RWPE2 (cell line): Measurements from ENCODE around the gene C2CD3.

Experiments
- ATAC-seq: fragments of 200-7000 bp; cut with Tn5 transposase; 3 replicates; pipeline ENCODE4 v1.9.1; 2021; ENCODE audit warnings: low read depth
- DNase-seq: peaks from one replicate; pipeline ENCODE4 v3.0.0-alpha.2; 2020; ENCODE audit warnings: low spot score
- H3K27ac ChIP-seq: fragments of 450-650 bp; 2 replicates; pipeline ENCODE4 v1.5.1; 2017; ENCODE audit warnings: mild to moderate bottlenecking; ENCODE audit not compliant: poor library complexity, severe bottlenecking
- H3K27me3 ChIP-seq: fragments of 250-450 bp; sonication (Bioruptor Pico); 2 replicates; pipeline ENCODE4 v1.5.1; 2021; ENCODE audit warnings: mild to moderate bottlenecking, moderate library complexity; ENCODE audit not compliant: insufficient read depth, poor library complexity, severe bottlenecking
- H3K36me3 ChIP-seq: fragments of 250-450 bp; sonication (Bioruptor Pico); 2 replicates; pipeline ENCODE4 v1.5.1; 2020; ENCODE audit warnings: low read depth, mild to moderate bottlenecking, moderate library complexity
- H3K4me1 ChIP-seq: fragments of 250-450 bp; sonication (Bioruptor Pico); 2 replicates; pipeline ENCODE4 v1.5.1; 2021; ENCODE audit warnings: mild to moderate bottlenecking, moderate library complexity; ENCODE audit not compliant: insufficient read depth, poor library complexity, severe bottlenecking
- H3K4me3 ChIP-seq: fragments of 250-450 bp; sonication (Bioruptor Pico); 2 replicates; pipeline ENCODE4 v1.5.1; 2021; ENCODE audit warnings: mild to moderate bottlenecking, moderate library complexity; ENCODE audit not compliant: severe bottlenecking
- H3K9me3 ChIP-seq: fragments of 250-450 bp; sonication (Bioruptor Pico); 2 replicates; pipeline ENCODE4 v1.5.1; 2021; ENCODE audit warnings: mild to moderate bottlenecking, moderate library complexity; ENCODE audit not compliant: severe bottlenecking
- TF ChIP-seq, protein P1 (sequence below): fragments of 450-650 bp; IDR thresholded peaks from one replicate; pipeline ENCODE4 v1.5.1; 2017; ENCODE audit warnings: mild to moderate bottlenecking, moderate library complexity; ENCODE audit not compliant: poor library complexity, severe bottlenecking

Gene C2CD3

GRCh38 chr11:73969991-73970800 is 200.6 kb downstream of the C2CD3 start:
- Histone ChIP-seq H3K4me3 (no peak overlapping the region), H3K27me3 (no peaks in the 10 kb centered on the region), H3K36me3 (no peaks in the 10 kb centered on the region), H3K27ac (no peak overlapping the region), H3K4me1 (no peaks in the 10 kb centered on the region), H3K9me3 (no peaks in the 10 kb centered on the region)
- ATAC-seq (no peak), DNase-seq (no peak)
- TF ChIP-seq, protein P1, sequence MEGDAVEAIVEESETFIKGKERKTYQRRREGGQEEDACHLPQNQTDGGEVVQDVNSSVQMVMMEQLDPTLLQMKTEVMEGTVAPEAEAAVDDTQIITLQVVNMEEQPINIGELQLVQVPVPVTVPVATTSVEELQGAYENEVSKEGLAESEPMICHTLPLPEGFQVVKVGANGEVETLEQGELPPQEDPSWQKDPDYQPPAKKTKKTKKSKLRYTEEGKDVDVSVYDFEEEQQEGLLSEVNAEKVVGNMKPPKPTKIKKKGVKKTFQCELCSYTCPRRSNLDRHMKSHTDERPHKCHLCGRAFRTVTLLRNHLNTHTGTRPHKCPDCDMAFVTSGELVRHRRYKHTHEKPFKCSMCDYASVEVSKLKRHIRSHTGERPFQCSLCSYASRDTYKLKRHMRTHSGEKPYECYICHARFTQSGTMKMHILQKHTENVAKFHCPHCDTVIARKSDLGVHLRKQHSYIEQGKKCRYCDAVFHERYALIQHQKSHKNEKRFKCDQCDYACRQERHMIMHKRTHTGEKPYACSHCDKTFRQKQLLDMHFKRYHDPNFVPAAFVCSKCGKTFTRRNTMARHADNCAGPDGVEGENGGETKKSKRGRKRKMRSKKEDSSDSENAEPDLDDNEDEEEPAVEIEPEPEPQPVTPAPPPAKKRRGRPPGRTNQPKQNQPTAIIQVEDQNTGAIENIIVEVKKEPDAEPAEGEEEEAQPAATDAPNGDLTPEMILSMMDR = no peak

DNA sequence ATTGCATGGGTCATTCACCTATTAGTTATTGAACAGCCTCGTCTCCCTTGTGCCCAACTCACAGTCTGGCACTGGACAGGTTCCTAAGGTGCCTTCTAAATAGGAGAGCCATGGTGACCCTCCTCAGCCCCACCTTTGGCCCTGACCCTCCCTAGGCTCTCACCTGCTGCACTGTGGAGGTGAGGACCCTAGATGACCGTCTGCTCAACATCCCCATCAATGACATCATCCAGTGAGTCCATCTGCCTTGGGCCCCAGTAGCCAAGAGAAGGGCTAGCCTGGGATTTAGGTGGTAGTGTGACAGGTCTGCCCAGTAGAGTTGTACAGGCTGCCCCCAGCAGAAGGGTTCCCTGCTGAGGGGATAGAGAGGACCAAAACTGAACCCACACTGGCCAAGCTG is 201.7 kb downstream of the C2CD3 start:
- no peaks in the 10 kb centered on the region for H3K36me3 ChIP-seq
- DNase-seq (no peak), ATAC-seq (no peak)
- no peak overlapping the region for H3K4me3 ChIP-seq
- TF ChIP-seq, protein P1 = no peak
- H3K9me3 ChIP-seq = no peaks in the 10 kb centered on the region
- H3K4me1 ChIP-seq = no peaks in the 10 kb centered on the region
- no peak overlapping the region for H3K27ac ChIP-seq
- no peaks in the 10 kb centered on the region for H3K27me3 ChIP-seq

DNA sequence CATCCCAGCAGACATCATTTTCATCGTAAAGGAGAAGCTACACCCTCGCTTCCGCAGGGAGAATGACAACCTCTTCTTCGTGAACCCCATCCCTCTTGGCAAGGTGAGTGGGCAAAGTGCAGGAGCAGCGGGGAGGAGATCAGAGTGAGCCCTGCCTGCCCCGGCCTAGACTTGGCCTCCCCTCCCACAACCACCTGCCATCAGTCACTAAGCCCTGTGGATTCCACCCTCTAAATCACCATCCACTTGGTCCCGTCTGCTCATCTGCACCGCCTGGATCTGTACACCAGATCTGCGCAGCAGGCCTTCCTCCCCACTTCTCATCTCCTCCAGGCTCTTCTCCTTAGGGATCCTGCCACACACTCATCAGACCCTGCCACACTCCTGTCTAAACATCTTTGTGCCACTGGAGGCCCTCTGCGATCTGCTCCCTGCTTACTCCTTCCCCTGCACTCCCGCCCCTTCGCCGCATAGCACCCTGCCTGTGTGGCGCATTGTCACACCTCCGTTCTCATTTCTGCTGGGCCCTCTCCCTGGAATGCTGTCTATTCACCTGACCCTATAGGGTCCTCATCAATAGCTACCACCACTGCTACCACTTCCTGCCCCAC is 202.3 kb downstream of the C2CD3 start:
- no peak for DNase-seq
- TF ChIP-seq, protein P1 = no peak
- Histone ChIP-seq H3K27me3 (no peaks in the 10 kb centered on the region), H3K4me3 (no peak overlapping the region), H3K36me3 (no peaks in the 10 kb centered on the region), H3K9me3 (no peaks in the 10 kb centered on the region), H3K27ac (no peak overlapping the region), H3K4me1 (no peaks in the 10 kb centered on the region)
- ATAC-seq = no peak

DNA sequence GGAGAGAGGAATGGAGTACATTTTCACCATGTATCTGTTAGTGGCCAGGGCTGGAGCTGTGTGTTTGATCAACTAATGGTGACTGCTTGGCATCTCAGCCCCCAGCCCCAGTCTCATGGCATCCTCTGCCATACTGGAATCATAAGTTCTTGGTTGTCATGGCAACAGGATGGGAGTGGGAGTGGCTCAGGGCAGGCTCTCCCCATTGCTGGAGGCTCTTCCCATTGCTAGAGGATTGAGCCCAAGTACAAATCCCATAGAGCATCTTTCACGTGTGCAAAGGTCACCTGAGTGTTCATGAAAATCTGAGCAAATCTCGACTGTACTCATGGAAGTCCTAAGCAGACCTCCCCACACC is 205.1 kb downstream of the C2CD3 start:
- no peaks in the 10 kb centered on the region for H3K36me3 ChIP-seq
- H3K27ac ChIP-seq = no peak overlapping the region
- H3K9me3 ChIP-seq = no peaks in the 10 kb centered on the region
- no peak for DNase-seq
- TF ChIP-seq, protein P1 = no peak
- no peaks in the 10 kb centered on the region for H3K27me3 ChIP-seq
- no peak overlapping the region for H3K4me3 ChIP-seq
- no peak for ATAC-seq
- no peaks in the 10 kb centered on the region for H3K4me1 ChIP-seq
